SK-N-SH (cell line): ENCODE data around the gene LRRC8E. TPM values are rescaled to one million over a fixed set of nuclear protein-coding genes. Genes with fewer than 3 reads are reported as not detected.
A peak's percentile ranks its signal among the peaks of the same experiment; 100 is the strongest.
"Not testable (repeated sequence)": the region's sequence is repeated elsewhere in the genome, so short reads cannot be mapped to it uniquely, and the experiment has no call there.

Experiments used
- CTCF ChIA-PET: fragments of 300-600, 350-600 bp; formaldehyde crosslinking; extraction: SDS; loops from one replicate; lab custom pipeline; 2021; lab: Yijun Ruan, JAX
- POLR2A ChIA-PET: fragments of 350-600 bp; sonication (Branson Sonifier 250); formaldehyde crosslinking; extraction: SDS; loops from one replicate; lab custom pipeline; 2020; ENCODE audit warnings: antibody characterized with exemption, inconsistent platforms; lab: Yijun Ruan, JAX
- DNase-seq: peaks from one replicate; pipeline ENCODE4 v3.0.0; 2012
- H2AFZ ChIP-seq: fragments of 200-600 bp; sonication (generic); 2 replicates; pipeline ENCODE4 v1.8.1; 2016; ENCODE audit warnings: antibody characterized with exemption, mild to moderate bottlenecking, low read depth
- H3F3A ChIP-seq: fragments of 200-600 bp; sonication (generic); replicated peaks from 2 replicates; pipeline ENCODE3; 2016; ENCODE audit warnings: antibody characterized with exemption, mild to moderate bottlenecking; ENCODE audit not compliant: insufficient read depth
- H3K27ac ChIP-seq, 2 experiments: fragments of 200-500 bp in 1 of 2; fragments of 200-600 bp in 1 of 2; sonication (Bioruptor generic) in 1 of 2; sonication (generic), shearing (Covaris generic) in 1 of 2; 2 replicates each; pipeline versions ENCODE4 v1.5.1 to v1.6.1; 2014 to 2016; ENCODE audit warnings: low read depth in 2 of 2, inconsistent platforms in 1 of 2, low read length in 1 of 2, mild to moderate bottlenecking in 1 of 2, mixed read lengths in 1 of 2
- H3K27me3 ChIP-seq: fragments of 200-600 bp; sonication (generic), shearing (Covaris generic); 2 replicates; pipeline ENCODE4 v1.6.1; 2016; ENCODE audit warnings: mixed run types; ENCODE audit not compliant: insufficient read depth
- H3K36me3 ChIP-seq, 2 experiments: fragments of 200-500 bp in 1 of 2; fragments of 200-600 bp in 1 of 2; sonication (Bioruptor generic) in 1 of 2; sonication (generic) in 1 of 2; replicated peaks in 1 of 2; 2 replicates each; pipeline versions ENCODE3 to v1.5.1; 2014 to 2016; ENCODE audit warnings: low read length in 1 of 2, mild to moderate bottlenecking in 1 of 2; ENCODE audit not compliant: insufficient read depth in 2 of 2, control insufficient read depth in 1 of 2
- H3K4me1 ChIP-seq, 2 experiments: fragments of 200-500 bp in 1 of 2; fragments of 200-600 bp in 1 of 2; sonication (Bioruptor generic) in 1 of 2; sonication (generic), shearing (Covaris generic) in 1 of 2; 2 replicates each; pipeline versions ENCODE4 v1.5.1 to v1.6.1; 2014 to 2016; ENCODE audit warnings: low read depth in 1 of 2, low read length in 1 of 2, mixed run types in 1 of 2; ENCODE audit not compliant: insufficient read depth in 2 of 2, control insufficient read depth in 1 of 2
- H3K4me2 ChIP-seq: fragments of 200-600 bp; sonication (generic), shearing (Covaris generic); 2 replicates; pipeline ENCODE4 v1.6.1; 2017; ENCODE audit warnings: mixed run types
- H3K4me3 ChIP-seq, 2 experiments: fragments of 200-500 bp in 1 of 2; fragments of 200-600 bp in 1 of 2; sonication (Bioruptor generic) in 1 of 2; sonication (generic), shearing (Covaris generic) in 1 of 2; 2 replicates each; pipeline versions ENCODE4 v1.5.1 to v1.8.1; 2014 to 2016; ENCODE audit warnings: low read depth in 2 of 2, inconsistent platforms in 1 of 2, low read length in 1 of 2, mild to moderate bottlenecking in 1 of 2, mixed read lengths in 1 of 2, moderate library complexity in 1 of 2
- H3K79me2 ChIP-seq: fragments of 200-600 bp; sonication (generic); 2 replicates; pipeline ENCODE4 v1.8.1; 2017; ENCODE audit warnings: mild to moderate bottlenecking; ENCODE audit not compliant: insufficient read depth
- H3K9ac ChIP-seq: fragments of 200-600 bp; sonication (generic); 2 replicates; pipeline ENCODE4 v1.6.1; 2017; ENCODE audit warnings: mixed run types
- H3K9me2 ChIP-seq: fragments of 200-600 bp; sonication (generic); 2 replicates; pipeline ENCODE4 v1.6.1; 2017; ENCODE audit warnings: mixed run types
- H3K9me3 ChIP-seq: fragments of 200-600 bp; sonication (generic); 2 replicates; pipeline ENCODE4 v1.6.1; 2017; ENCODE audit warnings: mixed run types, mild to moderate bottlenecking, moderate library complexity
- H4K20me1 ChIP-seq: fragments of 200-600 bp; sonication (generic); 2 replicates; pipeline ENCODE4 v1.6.1; 2017; ENCODE audit warnings: mild to moderate bottlenecking, mixed run types; ENCODE audit not compliant: insufficient read depth
- CHD2 ChIP-seq: fragments of 150-350 bp; IDR thresholded peaks from 2 replicates; pipeline ENCODE4 v1.6.1; 2018; ENCODE audit warnings: low read length; ENCODE audit not compliant: partially characterized antibody
- ELF1 ChIP-seq: IDR thresholded peaks from 2 replicates; pipeline ENCODE4 v1.4.0; 2012
- EP300 ChIP-seq, 2 experiments: IDR thresholded peaks; 2 replicates each; pipeline versions ENCODE4 v1.4.0 to v1.6.1; 2012; ENCODE audit warnings: borderline replicate concordance in 1 of 2, low read depth in 1 of 2, low read length in 1 of 2
- FOSL2 ChIP-seq: IDR thresholded peaks from 2 replicates; pipeline ENCODE4 v1.4.0; 2012; ENCODE audit warnings: low read depth, mild to moderate bottlenecking, moderate library complexity, borderline replicate concordance
- FOXM1 ChIP-seq: IDR thresholded peaks from 2 replicates; pipeline ENCODE4 v1.4.0; 2012; ENCODE audit warnings: low read depth, mild to moderate bottlenecking
- MEF2A ChIP-seq: IDR thresholded peaks from 2 replicates; pipeline ENCODE4 v1.4.0; 2012; ENCODE audit warnings: low read depth, borderline replicate concordance
- NRF1 ChIP-seq: IDR thresholded peaks from 2 replicates; pipeline ENCODE4 v1.6.1; 2012; ENCODE audit warnings: low read depth, mild to moderate bottlenecking, low read length
- POLR2AphosphoS5 ChIP-seq: IDR thresholded peaks from 2 replicates; pipeline ENCODE4 v1.6.1; 2012; ENCODE audit warnings: low read depth, low read length
- RAD21 ChIP-seq: IDR thresholded peaks from 2 replicates; pipeline ENCODE4 v1.6.1; 2012; ENCODE audit warnings: mild to moderate bottlenecking, low read length
- RCOR1 ChIP-seq: fragments of 150-350 bp; IDR thresholded peaks from 2 replicates; pipeline ENCODE4 v1.6.1; 2017; ENCODE audit warnings: antibody characterized with exemption, low read length
- RFX5 ChIP-seq: IDR thresholded peaks from 2 replicates; pipeline ENCODE4 v1.6.1; 2012; ENCODE audit warnings: mild to moderate bottlenecking, improper control_type of control experiment, low read length
- TAF1 ChIP-seq: IDR thresholded peaks from 2 replicates; pipeline ENCODE4 v1.6.1; 2012; ENCODE audit warnings: low read depth, mild to moderate bottlenecking, low read length, moderate library complexity, borderline replicate concordance
- TCF12 ChIP-seq: IDR thresholded peaks from 2 replicates; pipeline ENCODE4 v1.4.0; 2012
- WGBS: methylation state at CpG from one replicate; pipeline ENCODE4 v1.1.6; 2017; ENCODE audit warnings: low lambda C conversion rate; 5-methylcytosine and 5-hydroxymethylcytosine counted together
- polyA plus RNA-seq, 3 experiments: library from polyadenylated mRNA; depleted of rRNA; stranded (reverse); fragments of >200 nt; gene quantifications; 2 replicates each; pipeline ENCODE4 v1.2.3, GENCODE V29; 2012
- TF ChIP-seq, protein P1 (sequence below): IDR thresholded peaks from 2 replicates; pipeline ENCODE4 v1.4.0; 2012; ENCODE audit warnings: low read depth, borderline replicate concordance
- TF ChIP-seq, protein P2 (sequence below): IDR thresholded peaks from 2 replicates; pipeline ENCODE4 v1.4.0; 2012; ENCODE audit warnings: low read depth, borderline replicate concordance
- TF ChIP-seq, protein P3 (sequence below): fragments of 150-350 bp; IDR thresholded peaks from 2 replicates; pipeline ENCODE4 v1.6.1; 2017; ENCODE audit warnings: antibody characterized with exemption, low read length, low read depth, borderline replicate concordance

Gene LRRC8E
- polyA plus RNA-seq, 1 of the 3 experiments (the other 2 are of a cell fraction) = 0.02 TPM

DNA sequence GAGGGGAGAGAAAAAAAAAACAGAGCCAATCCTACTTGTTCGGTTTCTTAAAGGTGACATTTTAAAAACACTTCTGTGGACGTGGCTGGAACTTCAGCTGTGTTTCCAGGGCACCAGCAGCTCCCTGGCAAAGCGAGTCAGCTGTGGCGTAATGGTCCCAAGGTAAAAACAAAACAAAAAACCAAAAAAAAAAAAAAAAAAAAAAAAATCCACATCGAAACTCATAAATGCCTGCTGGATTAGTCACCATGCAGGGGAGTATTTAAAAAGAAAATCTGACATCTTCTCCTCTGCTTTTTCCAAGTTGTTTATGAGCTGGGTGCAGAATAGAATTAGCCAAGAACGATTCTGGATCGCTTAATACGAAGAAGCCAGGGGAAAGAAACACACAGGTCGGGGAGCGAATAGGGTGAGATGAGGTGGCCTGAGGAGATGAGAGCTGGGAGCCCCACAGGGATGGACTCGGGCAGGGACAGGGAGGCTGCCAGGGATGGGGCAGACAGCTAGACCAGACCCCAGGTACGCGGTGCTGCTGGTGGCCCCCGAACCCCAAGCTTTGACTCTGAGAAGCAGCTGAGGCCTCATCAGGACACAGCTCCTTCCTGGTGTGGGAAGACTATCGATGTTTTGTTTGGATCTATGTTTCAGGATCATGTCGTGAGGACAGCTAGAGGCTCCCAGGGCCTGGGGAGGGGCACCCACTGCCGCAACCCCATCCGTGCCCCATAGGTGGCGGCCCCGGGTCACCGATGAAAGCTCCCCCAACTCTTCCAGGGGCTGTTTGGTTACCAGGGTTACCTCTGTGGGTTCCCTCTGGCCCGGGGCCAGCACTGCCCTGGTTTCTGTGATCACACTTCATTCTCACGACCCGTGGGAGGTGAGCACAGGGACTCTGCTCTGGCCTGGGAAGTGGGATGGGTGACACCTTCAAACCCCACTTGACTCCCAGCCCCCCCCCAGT, 40.7 kb downstream of the LRRC8E start (continued):
- 0 out of 2 replicates have a peak, but pooled peaks have one; percentile 3 for TF ChIP-seq TCF12
- TF ChIP-seq, protein P1, sequence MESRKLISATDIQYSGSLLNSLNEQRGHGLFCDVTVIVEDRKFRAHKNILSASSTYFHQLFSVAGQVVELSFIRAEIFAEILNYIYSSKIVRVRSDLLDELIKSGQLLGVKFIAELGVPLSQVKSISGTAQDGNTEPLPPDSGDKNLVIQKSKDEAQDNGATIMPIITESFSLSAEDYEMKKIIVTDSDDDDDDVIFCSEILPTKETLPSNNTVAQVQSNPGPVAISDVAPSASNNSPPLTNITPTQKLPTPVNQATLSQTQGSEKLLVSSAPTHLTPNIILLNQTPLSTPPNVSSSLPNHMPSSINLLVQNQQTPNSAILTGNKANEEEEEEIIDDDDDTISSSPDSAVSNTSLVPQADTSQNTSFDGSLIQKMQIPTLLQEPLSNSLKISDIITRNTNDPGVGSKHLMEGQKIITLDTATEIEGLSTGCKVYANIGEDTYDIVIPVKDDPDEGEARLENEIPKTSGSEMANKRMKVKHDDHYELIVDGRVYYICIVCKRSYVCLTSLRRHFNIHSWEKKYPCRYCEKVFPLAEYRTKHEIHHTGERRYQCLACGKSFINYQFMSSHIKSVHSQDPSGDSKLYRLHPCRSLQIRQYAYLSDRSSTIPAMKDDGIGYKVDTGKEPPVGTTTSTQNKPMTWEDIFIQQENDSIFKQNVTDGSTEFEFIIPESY = no peak
- no peak for TF ChIP-seq MEF2A
- no peak for TF ChIP-seq CHD2
- TF ChIP-seq FOSL2 = peak; percentile 56; the same call in 1 of the 2 replicates

DNA sequence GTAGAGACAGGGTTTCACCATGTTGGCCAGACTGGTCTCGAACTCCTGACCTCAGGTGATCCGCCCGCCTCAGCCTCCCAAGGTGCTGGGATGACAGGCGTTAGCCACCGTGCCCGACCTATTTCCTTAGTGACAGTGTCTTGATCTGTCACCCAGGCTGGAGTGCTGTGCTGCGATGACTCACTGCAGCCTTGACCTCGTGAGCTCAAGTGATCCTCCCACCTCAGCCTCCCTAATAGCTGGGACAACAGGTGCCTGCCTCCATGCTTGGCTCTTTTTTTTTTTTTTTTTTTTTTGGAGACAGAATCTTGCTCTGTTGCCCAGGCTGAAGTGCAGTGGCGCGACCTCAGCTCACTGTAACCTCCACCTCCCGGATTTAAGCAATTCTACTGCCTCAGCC, 41.7 kb downstream of the LRRC8E start:
- not testable (repeated sequence) for H3K4me3 ChIP-seq, H3K27me3 ChIP-seq, DNase-seq, H4K20me1 ChIP-seq, H3K9me3 ChIP-seq, H3K9me2 ChIP-seq, H2AFZ ChIP-seq, H3K79me2 ChIP-seq
- peaks cover 37% of the 10 kb centered on the region for H3F3A ChIP-seq
- CTCF ChIA-PET = interaction anchor here (1.7 to 6.7 kb wide), 3 partner anchors 11 to 72 kb away, joined by 4 to 69 read pairs (median 36); partner anchors contain the start of genes SNAPC2 and TIMM44
- peaks cover 36 to 38% of the 10 kb centered on the region in 2 experiments for H3K4me1 ChIP-seq
- peak overlapping the region; percentile 90 for H3K4me2 ChIP-seq
- peak overlapping the region in 1 of 2 experiments; percentile 99; a peak in 2 of 4 replicates for H3K27ac ChIP-seq
- POLR2A ChIA-PET = interaction anchor here (0.6 kb wide), 1 partner anchor 218 kb away, joined by 4 read pairs; no protein-coding TSS in a partner anchor
- 86% methylated on average over 11 of the region's 11 CpGs for whole genome bisulfite sequencing
- H3K9ac ChIP-seq = peak overlapping the region; percentile 73; the same call in 1 of the 2 replicates
- peaks cover 17 to 38% of the 10 kb centered on the region in 2 experiments for H3K36me3 ChIP-seq

DNA sequence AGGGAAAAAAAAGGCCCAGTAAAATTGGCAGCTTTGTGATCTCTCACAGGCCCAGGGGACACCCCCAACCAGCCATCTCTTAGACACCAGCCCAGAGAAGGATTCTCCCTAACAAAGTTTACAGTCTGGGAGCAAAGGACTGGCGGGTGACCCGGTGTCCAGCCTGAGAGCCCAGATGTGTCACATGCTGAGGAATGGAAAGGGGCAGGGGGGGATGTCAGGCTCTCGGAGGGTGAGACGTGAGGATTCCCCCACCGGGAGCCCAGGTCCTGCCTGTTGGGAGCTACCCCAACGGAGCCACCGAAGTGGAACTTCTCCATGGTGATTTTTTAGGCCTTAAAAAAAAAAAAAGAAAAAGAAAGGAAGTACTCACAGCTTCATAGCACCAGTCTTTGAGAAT, 42.5 kb downstream of the LRRC8E start:
- Histone ChIP-seq H3K27ac (peak overlapping the region in 1 of 2 experiments; percentile 99; a peak in 2 of 4 replicates), H2AFZ (no peak overlapping the region), H3K9me2 (no peaks in the 10 kb centered on the region), H3K9me3 (no peaks in the 10 kb centered on the region), H3K4me2 (no peak overlapping the region), H3F3A (peaks cover 37% of the 10 kb centered on the region), H3K9ac (no peak overlapping the region)
- no peak for DNase-seq
- ChIA-PET POLR2A (interaction anchor here (1.0 kb wide), 1 partner anchor 33 kb away, joined by 3 read pairs; no protein-coding TSS in a partner anchor), CTCF (interaction anchor here (0.6 to 6.7 kb wide), 5 partner anchors 11 to 160 kb away, joined by 3 to 69 read pairs (median 4); partner anchors contain the start of genes SNAPC2 and TIMM44)
- TF ChIP-seq RAD21 (no peak), ELF1 (no peak), NRF1 (no peak), TAF1 (no peak), RCOR1 (no peak), POLR2AphosphoS5 (no peak), FOXM1 (no peak), EP300 (IDR thresholded peaks at IDR 0.05; ENCODE audit: borderline replicate concordance in 1 of 2, low read depth in 1 of 2, low read length in 1 of 2) (no peak), RFX5 (no peak)
- TF ChIP-seq, protein P1 = no peak
- TF ChIP-seq, protein P2, sequence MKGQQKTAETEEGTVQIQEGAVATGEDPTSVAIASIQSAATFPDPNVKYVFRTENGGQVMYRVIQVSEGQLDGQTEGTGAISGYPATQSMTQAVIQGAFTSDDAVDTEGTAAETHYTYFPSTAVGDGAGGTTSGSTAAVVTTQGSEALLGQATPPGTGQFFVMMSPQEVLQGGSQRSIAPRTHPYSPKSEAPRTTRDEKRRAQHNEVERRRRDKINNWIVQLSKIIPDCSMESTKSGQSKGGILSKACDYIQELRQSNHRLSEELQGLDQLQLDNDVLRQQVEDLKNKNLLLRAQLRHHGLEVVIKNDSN = no peak
- TF ChIP-seq, protein P3, sequence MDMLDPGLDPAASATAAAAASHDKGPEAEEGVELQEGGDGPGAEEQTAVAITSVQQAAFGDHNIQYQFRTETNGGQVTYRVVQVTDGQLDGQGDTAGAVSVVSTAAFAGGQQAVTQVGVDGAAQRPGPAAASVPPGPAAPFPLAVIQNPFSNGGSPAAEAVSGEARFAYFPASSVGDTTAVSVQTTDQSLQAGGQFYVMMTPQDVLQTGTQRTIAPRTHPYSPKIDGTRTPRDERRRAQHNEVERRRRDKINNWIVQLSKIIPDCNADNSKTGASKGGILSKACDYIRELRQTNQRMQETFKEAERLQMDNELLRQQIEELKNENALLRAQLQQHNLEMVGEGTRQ = no peak
- TF ChIP-seq, all 33 proteins: peak for 0
- Histone ChIP-seq H3K36me3 (peaks cover 25 to 41% of the 10 kb centered on the region in 2 experiments), H3K4me3 (no peak overlapping the region), H3K27me3 (no peaks in the 10 kb centered on the region), H3K79me2 (no peaks in the 10 kb centered on the region), H3K4me1 (peaks cover 36 to 38% of the 10 kb centered on the region in 2 experiments), H4K20me1 (peaks cover 3% of the 10 kb centered on the region; the same call in 1 of the 2 replicates)
- WGBS = 91% methylated on average over 7 of the region's 7 CpGs
